ENCODE data around the gene NXPE3.
"Not testable (repeated sequence)": the region's sequence is repeated elsewhere in the genome, so short reads cannot be mapped to it uniquely, and the experiment has no call there.

NXPE3 gene

GRCh38 chr3:101858464-101859030, 79.5 kb downstream of the NXPE3 start:
- no peaks in the 10 kb centered on the region for H3K27me3 ChIP-seq (replicated peaks; ENCODE audit: control insufficient read depth, insufficient read depth, low read length, poor library complexity, severe bottlenecking)
- no peak overlapping the region for H3K4me3 ChIP-seq (ENCODE audit: insufficient read depth, low read depth, low read length, poor library complexity, severe bottlenecking)
- H3K9me3 ChIP-seq (ENCODE audit: control insufficient read depth, low read length) = no peaks in the 10 kb centered on the region
- H3K36me3 ChIP-seq (ENCODE audit: control insufficient read depth, insufficient read depth, low read length) = peaks cover 64% of the 10 kb centered on the region
- DNase-seq = no peak
- H3K4me1 ChIP-seq (ENCODE audit: control insufficient read depth, insufficient read depth, low read length, poor library complexity, severe bottlenecking) = peaks cover 3% of the 10 kb centered on the region
- H3K27ac ChIP-seq (ENCODE audit: insufficient read depth, low read length, poor library complexity, severe bottlenecking) = no peak overlapping the region

- H3K27ac ChIP-seq (ENCODE audit: insufficient read depth, low read length, poor library complexity, severe bottlenecking) = no peak overlapping the region
- peaks cover 3% of the 10 kb centered on the region for H3K4me1 ChIP-seq (ENCODE audit: control insufficient read depth, insufficient read depth, low read length, poor library complexity, severe bottlenecking)
- no peaks in the 10 kb centered on the region for H3K27me3 ChIP-seq (replicated peaks; ENCODE audit: control insufficient read depth, insufficient read depth, low read length, poor library complexity, severe bottlenecking)
- H3K4me3 ChIP-seq (ENCODE audit: insufficient read depth, low read depth, low read length, poor library complexity, severe bottlenecking) = no peak overlapping the region
- H3K9me3 ChIP-seq (ENCODE audit: control insufficient read depth, low read length) = no peaks in the 10 kb centered on the region
- H3K36me3 ChIP-seq (ENCODE audit: control insufficient read depth, insufficient read depth, low read length) = peaks cover 50% of the 10 kb centered on the region
- no peak for DNase-seq
Observed at GRCh38 chr3:101859882-101860448, 81.0 kb downstream of the NXPE3 start.

- Histone ChIP-seq H3K27ac (ENCODE audit: insufficient read depth, low read length, poor library complexity, severe bottlenecking) (no peak overlapping the region), H3K36me3 (ENCODE audit: control insufficient read depth, insufficient read depth, low read length) (peaks cover 37% of the 10 kb centered on the region), H3K27me3 (replicated peaks; ENCODE audit: control insufficient read depth, insufficient read depth, low read length, poor library complexity, severe bottlenecking) (no peaks in the 10 kb centered on the region), H3K4me3 (ENCODE audit: insufficient read depth, low read depth, low read length, poor library complexity, severe bottlenecking) (no peak overlapping the region), H3K9me3 (ENCODE audit: control insufficient read depth, low read length) (no peaks in the 10 kb centered on the region), H3K4me1 (ENCODE audit: control insufficient read depth, insufficient read depth, low read length, poor library complexity, severe bottlenecking) (peaks cover 3% of the 10 kb centered on the region)
- DNase-seq = no peak
Observed at GRCh38 chr3:101861212-101861788, 82.3 kb downstream of the NXPE3 start.

- no peak for DNase-seq
- Histone ChIP-seq H3K4me1 (ENCODE audit: control insufficient read depth, insufficient read depth, low read length, poor library complexity, severe bottlenecking) (peaks cover 3% of the 10 kb centered on the region), H3K4me3 (ENCODE audit: insufficient read depth, low read depth, low read length, poor library complexity, severe bottlenecking) (no peak overlapping the region), H3K9me3 (ENCODE audit: control insufficient read depth, low read length) (no peaks in the 10 kb centered on the region), H3K27me3 (replicated peaks; ENCODE audit: control insufficient read depth, insufficient read depth, low read length, poor library complexity, severe bottlenecking) (no peaks in the 10 kb centered on the region), H3K27ac (ENCODE audit: insufficient read depth, low read length, poor library complexity, severe bottlenecking) (no peak overlapping the region), H3K36me3 (ENCODE audit: control insufficient read depth, insufficient read depth, low read length) (peaks cover 31% of the 10 kb centered on the region)
Observed at GRCh38 chr3:101861789-101862415, 82.9 kb downstream of the NXPE3 start.

GRCh38 chr3:101862416-101863165, 83.6 kb downstream of the NXPE3 start:
- no peaks in the 10 kb centered on the region for H3K9me3 ChIP-seq (ENCODE audit: control insufficient read depth, low read length)
- H3K27ac ChIP-seq (ENCODE audit: insufficient read depth, low read length, poor library complexity, severe bottlenecking) = no peak overlapping the region
- no peaks in the 10 kb centered on the region for H3K4me1 ChIP-seq (ENCODE audit: control insufficient read depth, insufficient read depth, low read length, poor library complexity, severe bottlenecking)
- no peak for DNase-seq
- no peak overlapping the region for H3K4me3 ChIP-seq (ENCODE audit: insufficient read depth, low read depth, low read length, poor library complexity, severe bottlenecking)
- no peaks in the 10 kb centered on the region for H3K27me3 ChIP-seq (replicated peaks; ENCODE audit: control insufficient read depth, insufficient read depth, low read length, poor library complexity, severe bottlenecking)
- H3K36me3 ChIP-seq (ENCODE audit: control insufficient read depth, insufficient read depth, low read length) = peaks cover 24% of the 10 kb centered on the region

- H3K27me3 ChIP-seq (replicated peaks; ENCODE audit: control insufficient read depth, insufficient read depth, low read length, poor library complexity, severe bottlenecking); H3K9me3 ChIP-seq (ENCODE audit: control insufficient read depth, low read length); H3K4me3 ChIP-seq (ENCODE audit: insufficient read depth, low read depth, low read length, poor library complexity, severe bottlenecking); H3K4me1 ChIP-seq (ENCODE audit: control insufficient read depth, insufficient read depth, low read length, poor library complexity, severe bottlenecking); H3K36me3 ChIP-seq (ENCODE audit: control insufficient read depth, insufficient read depth, low read length); DNase-seq; H3K27ac ChIP-seq (ENCODE audit: insufficient read depth, low read length, poor library complexity, severe bottlenecking): not testable (repeated sequence)
Observed at GRCh38 chr3:101864926-101865325, 85.9 kb downstream of the NXPE3 start.

GRCh38 chr3:101865751-101866509, 86.9 kb downstream of the NXPE3 start:
- DNase-seq = no peak
- Histone ChIP-seq H3K4me3 (ENCODE audit: insufficient read depth, low read depth, low read length, poor library complexity, severe bottlenecking) (no peak overlapping the region), H3K4me1 (ENCODE audit: control insufficient read depth, insufficient read depth, low read length, poor library complexity, severe bottlenecking) (no peaks in the 10 kb centered on the region), H3K36me3 (ENCODE audit: control insufficient read depth, insufficient read depth, low read length) (no peaks in the 10 kb centered on the region), H3K27me3 (replicated peaks; ENCODE audit: control insufficient read depth, insufficient read depth, low read length, poor library complexity, severe bottlenecking) (no peaks in the 10 kb centered on the region), H3K27ac (ENCODE audit: insufficient read depth, low read length, poor library complexity, severe bottlenecking) (no peak overlapping the region), H3K9me3 (ENCODE audit: control insufficient read depth, low read length) (no peaks in the 10 kb centered on the region)

- Histone ChIP-seq H3K4me3 (ENCODE audit: insufficient read depth, low read depth, low read length, poor library complexity, severe bottlenecking) (no peak overlapping the region), H3K4me1 (ENCODE audit: control insufficient read depth, insufficient read depth, low read length, poor library complexity, severe bottlenecking) (no peaks in the 10 kb centered on the region), H3K9me3 (ENCODE audit: control insufficient read depth, low read length) (no peaks in the 10 kb centered on the region), H3K36me3 (ENCODE audit: control insufficient read depth, insufficient read depth, low read length) (no peaks in the 10 kb centered on the region), H3K27ac (ENCODE audit: insufficient read depth, low read length, poor library complexity, severe bottlenecking) (no peak overlapping the region), H3K27me3 (replicated peaks; ENCODE audit: control insufficient read depth, insufficient read depth, low read length, poor library complexity, severe bottlenecking) (no peaks in the 10 kb centered on the region)
- no peak for DNase-seq
Observed at GRCh38 chr3:101867511-101867910, 88.5 kb downstream of the NXPE3 start.

- Histone ChIP-seq H3K4me3 (ENCODE audit: insufficient read depth, low read depth, low read length, poor library complexity, severe bottlenecking) (no peak overlapping the region), H3K4me1 (ENCODE audit: control insufficient read depth, insufficient read depth, low read length, poor library complexity, severe bottlenecking) (no peaks in the 10 kb centered on the region), H3K27ac (ENCODE audit: insufficient read depth, low read length, poor library complexity, severe bottlenecking) (no peak overlapping the region), H3K36me3 (ENCODE audit: control insufficient read depth, insufficient read depth, low read length) (no peaks in the 10 kb centered on the region), H3K9me3 (ENCODE audit: control insufficient read depth, low read length) (no peaks in the 10 kb centered on the region), H3K27me3 (replicated peaks; ENCODE audit: control insufficient read depth, insufficient read depth, low read length, poor library complexity, severe bottlenecking) (no peaks in the 10 kb centered on the region)
- no peak for DNase-seq
Observed at GRCh38 chr3:101867996-101868395, 89.0 kb downstream of the NXPE3 start.

Data from effector memory CD4-positive, alpha-beta T cell (primary cell).